NOMO-1 treated with DMSO at 0.1 percent for 48 hours (cell line): ENCODE measurements around the gene KMT2D.

Source experiments
- DNase-seq: peaks from one replicate; lab custom pipeline; 2025; ENCODE audit not compliant: unreplicated experiment; lab: John Stamatoyannopoulos, UW

The KMT2D gene

GRCh38 chr12:49060237-49061156 lies at the start of gene KMT2D:
Gene KMT2D, minus strand, starts transcription at chr12:49060794. Its CDS starts 5,470 bp downstream, at chr12:49055324.
- DNase-seq, result peak; percentile 90

GRCh38 chr12:49109641-49110463 lies 49.3 kb upstream of the KMT2D start:
- no peak for DNase-seq

- DNase-seq, result peak; percentile 76
Observed at GRCh38 chr12:49108958-49109404, 48.4 kb upstream of the KMT2D start.

GRCh38 chr12:49105504-49106084 lies 45.0 kb upstream of the KMT2D start:
- no peak for DNase-seq

- no peak for DNase-seq
Observed at GRCh38 chr12:49104822-49105221, 44.2 kb upstream of the KMT2D start.

GRCh38 chr12:49100380-49100779 lies 39.8 kb upstream of the KMT2D start:
- no peak for DNase-seq

- DNase-seq, result no peak
Observed at GRCh38 chr12:49098703-49099102, 38.1 kb upstream of the KMT2D start.

GRCh38 chr12:49098035-49098451 lies 37.4 kb upstream of the KMT2D start:
- DNase-seq, result peak; percentile 31

- no peak for DNase-seq
Observed at GRCh38 chr12:49097381-49097780, 36.8 kb upstream of the KMT2D start.

- no peak for DNase-seq
Observed at GRCh38 chr12:49094975-49095365, 34.4 kb upstream of the KMT2D start.

GRCh38 chr12:49094160-49094974 lies 33.8 kb upstream of the KMT2D start, which contains the start of gene DHH:
Gene DHH, minus strand, starts transcription at chr12:49094801. Its CDS starts 289 bp downstream, at chr12:49094512.
- DNase-seq, result no peak

GRCh38 chr12:49093792-49094159 lies 33.2 kb upstream of the KMT2D start:
- DNase-seq, result no peak

- DNase-seq, result no peak
Observed at GRCh38 chr12:49092816-49093406, 32.3 kb upstream of the KMT2D start.

- DNase-seq, result no peak
Observed at GRCh38 chr12:49092086-49092815, 31.7 kb upstream of the KMT2D start.

GRCh38 chr12:49091836-49092085 lies 31.2 kb upstream of the KMT2D start:
- DNase-seq, result no peak

GRCh38 chr12:49091056-49091835 lies 30.7 kb upstream of the KMT2D start:
- DNase-seq, result no peak

- no peak for DNase-seq
Observed at GRCh38 chr12:49089821-49090773, 29.5 kb upstream of the KMT2D start.

- DNase-seq, result no peak
Observed at GRCh38 chr12:49088932-49089330, 28.3 kb upstream of the KMT2D start.
